HepG2 (cell line): ENCODE data around the gene GOT1. TPM values are rescaled to one million over a fixed set of nuclear protein-coding genes. Genes with fewer than 3 reads are reported as not detected.
A peak's percentile ranks its signal among the peaks of the same experiment; 100 is the strongest.

Experiments used
- FOSL1 ChIP-seq: sonication (generic); formaldehyde crosslinking; IDR thresholded peaks from 2 replicates; pipeline ENCODE4 v1.9.0; 2021; ENCODE audit warnings: missing genetic modification reagents, borderline replicate concordance
- FOXC1 ChIP-seq: sonication (generic); formaldehyde crosslinking; IDR thresholded peaks from 2 replicates; pipeline ENCODE4 v1.8.0; 2022; ENCODE audit warnings: mild to moderate bottlenecking, missing genetic modification reagents, borderline replicate concordance
- FOXP4 ChIP-seq: sonication (generic); formaldehyde crosslinking; IDR thresholded peaks from 2 replicates; pipeline ENCODE4 v1.4.0; 2020; ENCODE audit warnings: missing genetic modification reagents
- HOXA3 ChIP-seq: sonication (generic); formaldehyde crosslinking; IDR thresholded peaks from 2 replicates; pipeline ENCODE4 v1.5.0; 2020; ENCODE audit warnings: missing genetic modification reagents
- KMT2A ChIP-seq: sonication (generic); formaldehyde crosslinking; IDR thresholded peaks from 2 replicates; pipeline ENCODE4 v1.4.0; 2020; ENCODE audit warnings: missing genetic modification reagents
- MLXIP ChIP-seq: sonication (generic); formaldehyde crosslinking; IDR thresholded peaks from 2 replicates; pipeline ENCODE4 v1.9.0; 2021; ENCODE audit warnings: missing genetic modification reagents, borderline replicate concordance
- ZNF142 ChIP-seq: sonication (generic); formaldehyde crosslinking; IDR thresholded peaks from 2 replicates; pipeline ENCODE4 v1.4.0; 2020; ENCODE audit warnings: missing genetic modification reagents
- ZNF333 ChIP-seq: sonication (generic); formaldehyde crosslinking; IDR thresholded peaks from 2 replicates; pipeline ENCODE4 v1.4.0; 2020; ENCODE audit warnings: mild to moderate bottlenecking, missing genetic modification reagents, borderline replicate concordance
- ZNF556 ChIP-seq: sonication (generic); formaldehyde crosslinking; IDR thresholded peaks from 2 replicates; pipeline ENCODE4 v1.4.0; 2020; ENCODE audit warnings: mild to moderate bottlenecking, missing genetic modification reagents, borderline replicate concordance
- polyA plus RNA-seq, 8 experiments: library from polyadenylated mRNA; depleted of rRNA in 3 of 8; stranded (reverse) in 7 of 8; unstranded in 1 of 8; fragments of >200 nt; fragmentation: Illumina TruSeq in 4 of 8; extraction: Trizol in 4 of 8; gene quantifications; 2 replicates each; pipeline versions ENCODE4 v1.2.1 to v1.2.3, GENCODE V29; 2011 to 2016; ENCODE audit warnings: low read depth in 4 of 8, missing spikeins in 1 of 8, mixed read lengths in 1 of 8; ENCODE audit not compliant: insufficient read depth in 1 of 8
- total RNA-seq, 5 experiments: library from RNA; depleted of rRNA; stranded (reverse); fragments of >200 nt; fragmentation: Illumina TruSeq; extraction: Trizol; gene quantifications; 2 replicates each; pipeline ENCODE4 v1.2.3, GENCODE V29; 2016; ENCODE audit warnings: low read depth in 1 of 5
- TF ChIP-seq, protein P1 (sequence below): sonication (generic); formaldehyde crosslinking; IDR thresholded peaks from 2 replicates; pipeline ENCODE4 v1.4.0; 2020; ENCODE audit warnings: mild to moderate bottlenecking, missing genetic modification reagents
- TF ChIP-seq, protein P2 (sequence below): sonication (generic); formaldehyde crosslinking; IDR thresholded peaks from 2 replicates; pipeline ENCODE4 v1.8.0; 2022; ENCODE audit warnings: mild to moderate bottlenecking, missing genetic modification reagents, borderline replicate concordance
- TF ChIP-seq, protein P3 (sequence below): sonication (generic); formaldehyde crosslinking; IDR thresholded peaks from 2 replicates; pipeline ENCODE4 v1.4.0; 2020; ENCODE audit warnings: missing genetic modification reagents

The GOT1 gene
- total and polyA plus RNA-seq, 2 of the 13 experiments (the other 11 are each of a cell fraction or from before 2014, with no cell fraction given): 81.2 to 102 TPM

GRCh38 chr10:99389729-99390480 lies 40.5 kb downstream of the GOT1 start (continued):
- TF ChIP-seq, protein P1, sequence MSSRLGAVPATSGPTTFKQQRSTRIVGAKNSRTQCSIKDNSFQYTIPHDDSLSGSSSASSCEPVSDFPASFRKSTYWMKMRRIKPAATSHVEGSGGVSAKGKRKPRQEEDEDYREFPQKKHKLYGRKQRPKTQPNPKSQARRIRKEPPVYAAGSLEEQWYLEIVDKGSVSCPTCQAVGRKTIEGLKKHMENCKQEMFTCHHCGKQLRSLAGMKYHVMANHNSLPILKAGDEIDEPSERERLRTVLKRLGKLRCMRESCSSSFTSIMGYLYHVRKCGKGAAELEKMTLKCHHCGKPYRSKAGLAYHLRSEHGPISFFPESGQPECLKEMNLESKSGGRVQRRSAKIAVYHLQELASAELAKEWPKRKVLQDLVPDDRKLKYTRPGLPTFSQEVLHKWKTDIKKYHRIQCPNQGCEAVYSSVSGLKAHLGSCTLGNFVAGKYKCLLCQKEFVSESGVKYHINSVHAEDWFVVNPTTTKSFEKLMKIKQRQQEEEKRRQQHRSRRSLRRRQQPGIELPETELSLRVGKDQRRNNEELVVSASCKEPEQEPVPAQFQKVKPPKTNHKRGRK (CRISPR knock-in tag): no peak
- TF ChIP-seq HOXA3 (peak; percentile 48; the same call in 1 of the 2 replicates), KMT2A (CRISPR knock-in tag) (no peak), FOXC1 (CRISPR knock-in tag) (no peak), ZNF556 (CRISPR knock-in tag) (no peak), ZNF142 (CRISPR knock-in tag) (no peak), ZNF333 (CRISPR knock-in tag) (no peak), FOXP4 (CRISPR knock-in tag) (peak; percentile 60; the same call in 1 of the 2 replicates), MLXIP (CRISPR knock-in tag) (no peak), FOSL1 (no peak)
- TF ChIP-seq, protein P2, sequence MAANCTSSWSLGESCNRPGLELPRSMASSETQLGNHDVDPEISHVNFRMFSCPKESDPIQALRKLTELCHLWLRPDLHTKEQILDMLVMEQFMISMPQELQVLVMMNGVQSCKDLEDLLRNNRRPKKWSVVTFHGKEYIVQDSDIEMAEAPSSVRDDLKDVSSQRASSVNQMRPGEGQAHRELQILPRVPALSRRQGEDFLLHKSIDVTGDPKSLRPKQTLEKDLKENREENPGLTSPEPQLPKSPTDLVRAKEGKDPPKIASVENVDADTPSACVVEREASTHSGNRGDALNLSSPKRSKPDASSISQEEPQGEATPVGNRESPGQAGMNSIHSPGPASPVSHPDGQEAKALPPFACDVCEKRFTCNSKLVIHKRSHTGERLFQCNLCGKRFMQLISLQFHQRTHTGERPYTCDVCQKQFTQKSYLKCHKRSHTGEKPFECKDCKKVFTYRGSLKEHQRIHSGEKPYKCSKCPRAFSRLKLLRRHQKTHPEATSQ (CRISPR knock-in tag): no peak
- TF ChIP-seq, protein P3, sequence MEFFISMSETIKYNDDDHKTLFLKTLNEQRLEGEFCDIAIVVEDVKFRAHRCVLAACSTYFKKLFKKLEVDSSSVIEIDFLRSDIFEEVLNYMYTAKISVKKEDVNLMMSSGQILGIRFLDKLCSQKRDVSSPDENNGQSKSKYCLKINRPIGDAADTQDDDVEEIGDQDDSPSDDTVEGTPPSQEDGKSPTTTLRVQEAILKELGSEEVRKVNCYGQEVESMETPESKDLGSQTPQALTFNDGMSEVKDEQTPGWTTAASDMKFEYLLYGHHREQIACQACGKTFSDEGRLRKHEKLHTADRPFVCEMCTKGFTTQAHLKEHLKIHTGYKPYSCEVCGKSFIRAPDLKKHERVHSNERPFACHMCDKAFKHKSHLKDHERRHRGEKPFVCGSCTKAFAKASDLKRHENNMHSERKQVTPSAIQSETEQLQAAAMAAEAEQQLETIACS (CRISPR knock-in tag): no peak
